OCI-LY3 (cell line): ENCODE data around the gene TM9SF3.

Experiments
- H2AFZ ChIP-seq: fragments of 200-600, 300-600 bp; shearing (Covaris generic); 2 replicates; pipeline ENCODE4 v1.6.0; 2014; ENCODE audit warnings: antibody characterized with exemption, low read depth, low read length
- H3K27ac ChIP-seq: fragments of 200-600, 300-600 bp; sonication (generic); 2 replicates; pipeline ENCODE4 v1.5.1; 2014; ENCODE audit warnings: mild to moderate bottlenecking, low read length, moderate library complexity, mixed read lengths
- H3K27me3 ChIP-seq: fragments of 200-600, 300-600 bp; sonication (generic); 2 replicates; pipeline ENCODE4 v1.6.1; 2014; ENCODE audit warnings: low read depth, low read length, mixed read lengths
- H3K36me3 ChIP-seq: fragments of 200-600, 300-600 bp; sonication (generic); replicated peaks from 2 replicates; pipeline ENCODE3; 2014; ENCODE audit warnings: low read depth, low read length, mixed read lengths
- H3K4me1 ChIP-seq: fragments of 300-600, 200-600 bp; sonication (generic); 2 replicates; pipeline ENCODE4 v1.6.1; 2014; ENCODE audit warnings: low read length, mixed read lengths
- H3K4me2 ChIP-seq: fragments of 200-600, 300-600 bp; sonication (generic); 2 replicates; pipeline ENCODE4 v1.6.1; 2014; ENCODE audit warnings: low read length, mixed read lengths
- H3K4me3 ChIP-seq: fragments of 300-600, 200-600 bp; sonication (generic); 2 replicates; pipeline ENCODE4 v1.5.1; 2014; ENCODE audit warnings: antibody characterized with exemption, mild to moderate bottlenecking, low read length, moderate library complexity
- H3K79me2 ChIP-seq: fragments of 300-600, 200-600 bp; shearing (Covaris generic); 2 replicates; pipeline ENCODE4 v1.6.1; 2014; ENCODE audit warnings: mild to moderate bottlenecking, low read length, mixed read lengths
- H3K9ac ChIP-seq: fragments of 300-600, 200-600 bp; shearing (Covaris generic); 2 replicates; pipeline ENCODE4 v1.6.0; 2014; ENCODE audit warnings: mild to moderate bottlenecking, low read length, moderate library complexity
- H3K9me3 ChIP-seq: fragments of 200-600, 300-600 bp; shearing (Covaris generic); 2 replicates; pipeline ENCODE4 v1.6.1; 2014; ENCODE audit warnings: low read length, mixed read lengths; ENCODE audit not compliant: insufficient read depth
- H4K20me1 ChIP-seq: fragments of 200-600, 300-600 bp; sonication (generic); 2 replicates; pipeline ENCODE4 v1.6.1; 2016; ENCODE audit warnings: low read length, mixed read lengths; ENCODE audit not compliant: insufficient read depth
- EZH2phosphoT487 ChIP-seq: fragments of 200-600 bp; shearing (Covaris generic); IDR thresholded peaks from 2 replicates; pipeline ENCODE4 v1.6.1; 2018; ENCODE audit warnings: antibody characterized with exemption, mixed run types, low read depth
- TF ChIP-seq, protein P1 (sequence below): fragments of 200-600, 300-600 bp; sonication (generic); IDR thresholded peaks from 2 replicates; pipeline ENCODE4 v1.5.1; 2014; ENCODE audit warnings: antibody characterized with exemption, low read length, low read depth

TM9SF3 gene

DNA sequence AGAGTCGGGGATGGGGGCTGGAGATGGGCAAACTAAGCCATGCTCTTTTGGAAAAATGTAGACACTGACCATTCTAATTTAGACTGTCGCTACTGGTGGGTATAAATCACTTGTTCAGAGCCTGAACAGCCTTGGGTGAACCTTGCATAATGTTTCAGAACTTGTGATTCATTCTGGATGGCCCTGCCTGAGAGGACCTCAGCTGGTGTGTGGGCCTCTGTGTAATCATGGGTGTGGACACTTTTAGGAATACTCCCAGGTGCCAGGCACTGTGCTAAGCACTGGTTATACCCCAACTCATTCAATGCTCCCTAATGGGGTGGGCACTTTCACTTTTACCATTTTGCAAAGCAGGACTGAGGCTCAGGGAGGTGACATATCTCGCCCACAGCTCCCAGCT, 26.8 kb upstream of the TM9SF3 start:
- no peak overlapping the region for H3K27ac ChIP-seq
- no peak overlapping the region for H3K9ac ChIP-seq
- no peaks in the 10 kb centered on the region for H3K9me3 ChIP-seq
- H3K4me2 ChIP-seq = no peak overlapping the region
- H3K27me3 ChIP-seq = no peaks in the 10 kb centered on the region
- H3K4me1 ChIP-seq = no peaks in the 10 kb centered on the region
- no peaks in the 10 kb centered on the region for H3K79me2 ChIP-seq
- TF ChIP-seq EZH2phosphoT487 = no peak
- TF ChIP-seq, protein P1, sequence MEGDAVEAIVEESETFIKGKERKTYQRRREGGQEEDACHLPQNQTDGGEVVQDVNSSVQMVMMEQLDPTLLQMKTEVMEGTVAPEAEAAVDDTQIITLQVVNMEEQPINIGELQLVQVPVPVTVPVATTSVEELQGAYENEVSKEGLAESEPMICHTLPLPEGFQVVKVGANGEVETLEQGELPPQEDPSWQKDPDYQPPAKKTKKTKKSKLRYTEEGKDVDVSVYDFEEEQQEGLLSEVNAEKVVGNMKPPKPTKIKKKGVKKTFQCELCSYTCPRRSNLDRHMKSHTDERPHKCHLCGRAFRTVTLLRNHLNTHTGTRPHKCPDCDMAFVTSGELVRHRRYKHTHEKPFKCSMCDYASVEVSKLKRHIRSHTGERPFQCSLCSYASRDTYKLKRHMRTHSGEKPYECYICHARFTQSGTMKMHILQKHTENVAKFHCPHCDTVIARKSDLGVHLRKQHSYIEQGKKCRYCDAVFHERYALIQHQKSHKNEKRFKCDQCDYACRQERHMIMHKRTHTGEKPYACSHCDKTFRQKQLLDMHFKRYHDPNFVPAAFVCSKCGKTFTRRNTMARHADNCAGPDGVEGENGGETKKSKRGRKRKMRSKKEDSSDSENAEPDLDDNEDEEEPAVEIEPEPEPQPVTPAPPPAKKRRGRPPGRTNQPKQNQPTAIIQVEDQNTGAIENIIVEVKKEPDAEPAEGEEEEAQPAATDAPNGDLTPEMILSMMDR = no peak
- H2AFZ ChIP-seq = no peak overlapping the region
- no peak overlapping the region for H3K4me3 ChIP-seq
- H4K20me1 ChIP-seq = no peaks in the 10 kb centered on the region
- H3K36me3 ChIP-seq = peaks cover 14% of the 10 kb centered on the region

DNA sequence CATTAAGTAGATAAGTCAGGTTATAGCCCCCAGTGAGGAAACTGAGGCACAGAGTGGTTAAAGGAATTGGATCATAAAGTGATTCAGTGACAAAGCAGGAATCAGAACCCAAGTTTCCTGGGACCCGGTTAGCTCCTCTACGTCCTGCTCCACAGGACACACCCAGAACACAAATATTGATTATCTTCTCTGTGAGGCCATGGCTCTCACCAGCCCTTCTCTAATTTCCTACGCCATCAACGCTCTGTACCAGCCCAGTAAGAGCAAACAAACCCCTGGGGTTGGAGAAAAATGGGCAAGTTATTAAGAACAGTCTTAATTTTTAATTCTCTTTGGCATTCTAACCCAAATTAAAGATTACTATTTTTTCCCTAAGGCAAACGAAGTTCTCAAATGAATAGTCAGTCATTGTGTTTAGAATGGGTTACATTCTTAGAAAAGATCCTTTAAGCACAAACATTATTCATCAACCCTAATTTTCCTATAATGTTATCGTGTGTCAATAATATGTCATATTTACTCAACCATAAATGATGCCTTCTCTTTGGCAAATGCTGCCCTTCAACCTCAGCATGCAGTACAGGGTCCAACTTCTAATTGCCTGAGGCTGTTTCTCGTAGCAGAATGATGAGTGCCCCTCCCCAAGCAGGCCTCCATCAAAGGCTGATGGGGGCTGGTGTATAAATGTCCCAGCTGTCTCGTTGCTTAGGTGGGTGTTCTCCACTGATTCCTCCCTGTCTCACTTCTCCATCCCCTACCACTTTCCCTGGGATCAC, 25.4 kb upstream of the TM9SF3 start:
- Histone ChIP-seq H4K20me1 (no peaks in the 10 kb centered on the region), H3K27me3 (no peaks in the 10 kb centered on the region), H3K4me2 (no peak overlapping the region), H3K4me1 (no peaks in the 10 kb centered on the region), H2AFZ (no peak overlapping the region), H3K36me3 (peaks cover 18% of the 10 kb centered on the region), H3K4me3 (no peak overlapping the region), H3K9ac (no peak overlapping the region), H3K79me2 (no peaks in the 10 kb centered on the region), H3K27ac (no peak overlapping the region), H3K9me3 (no peaks in the 10 kb centered on the region)
- no peak for TF ChIP-seq EZH2phosphoT487
- TF ChIP-seq, protein P1 = no peak

DNA sequence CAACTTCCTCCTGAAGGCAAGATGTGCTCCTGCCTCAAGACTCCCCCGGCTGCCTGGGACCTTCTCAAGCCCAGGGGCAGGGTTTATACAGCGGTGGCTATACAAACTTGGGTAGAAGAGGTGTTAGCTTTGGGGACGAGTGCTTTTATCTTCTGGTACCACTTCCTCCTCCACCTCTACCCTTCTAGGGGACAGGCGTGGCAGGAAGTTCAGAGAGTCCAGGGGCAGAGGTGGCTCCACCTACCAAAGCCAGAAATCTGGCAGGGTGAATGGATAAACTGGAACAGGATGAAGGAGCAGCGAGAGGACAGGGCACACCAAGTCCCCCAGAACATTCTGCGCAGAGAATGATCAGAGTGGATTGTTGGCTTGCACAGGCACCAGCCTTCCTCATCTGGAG, 24.0 kb upstream of the TM9SF3 start:
- no peaks in the 10 kb centered on the region for H3K4me1 ChIP-seq

DNA sequence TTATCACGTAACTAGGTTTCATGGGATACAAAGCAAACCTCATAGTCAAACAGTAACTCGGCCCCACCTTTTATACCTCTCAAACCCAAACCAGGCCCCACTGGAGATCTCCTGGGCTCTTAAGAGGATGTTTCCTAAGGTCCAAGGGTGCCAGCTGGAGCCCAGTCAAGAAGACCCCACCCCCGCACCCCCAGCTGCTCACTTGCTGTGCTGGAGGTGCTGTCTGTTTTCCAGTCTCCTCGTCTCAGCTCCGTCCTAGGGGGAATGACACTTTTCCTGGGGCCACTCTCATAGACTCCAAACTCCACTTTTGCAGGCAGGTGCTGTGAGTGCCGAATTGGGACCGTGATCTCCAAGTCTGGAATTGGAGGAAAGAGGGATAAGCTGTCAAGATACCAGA, 22.7 kb upstream of the TM9SF3 start:
- H4K20me1 ChIP-seq = no peaks in the 10 kb centered on the region
- no peak overlapping the region for H3K27ac ChIP-seq
- no peak overlapping the region for H3K4me3 ChIP-seq

More for the DNA sequence above, 24.0 kb upstream of the TM9SF3 start:
- Histone ChIP-seq H3K27ac (no peak overlapping the region), H3K9ac (no peak overlapping the region), H3K9me3 (no peaks in the 10 kb centered on the region), H4K20me1 (no peaks in the 10 kb centered on the region), H3K4me2 (no peak overlapping the region), H3K27me3 (no peaks in the 10 kb centered on the region), H2AFZ (no peak overlapping the region), H3K79me2 (no peaks in the 10 kb centered on the region), H3K4me3 (no peak overlapping the region), H3K36me3 (peaks cover 12% of the 10 kb centered on the region)
- TF ChIP-seq, protein P1 = no peak
- no peak for TF ChIP-seq EZH2phosphoT487

More for the DNA sequence above, 22.7 kb upstream of the TM9SF3 start:
- H3K4me1 ChIP-seq = no peaks in the 10 kb centered on the region
- no peak overlapping the region for H2AFZ ChIP-seq
- H3K9ac ChIP-seq = no peak overlapping the region
- H3K9me3 ChIP-seq = no peaks in the 10 kb centered on the region
- H3K36me3 ChIP-seq = peaks cover 6% of the 10 kb centered on the region
- no peaks in the 10 kb centered on the region for H3K79me2 ChIP-seq
- H3K4me2 ChIP-seq = no peak overlapping the region
- no peaks in the 10 kb centered on the region for H3K27me3 ChIP-seq
- TF ChIP-seq, protein P1 = no peak
